GM13976 (cell line): ENCODE measurements around the gene RAB11FIP5.

ENCODE experiments used
- DNase-seq: peaks from one replicate; pipeline ENCODE4 v3.0.0; 2012; ENCODE audit warnings: low spot score
- in situ Hi-C: fragments of 300-500 bp; cut with MboI; formaldehyde crosslinking; loops from one replicate; pipeline ENCODE4 v1.12.0; 2022; ENCODE audit warnings: low sequenced_read_pairs, mixed read lengths, inconsistent platforms; ENCODE audit not compliant: unreplicated experiment
- TF ChIP-seq, protein P1 (sequence below): IDR thresholded peaks from 2 replicates; pipeline ENCODE4 v1.5.1; 2012; ENCODE audit warnings: borderline replicate concordance, mild to moderate bottlenecking; ENCODE audit not compliant: insufficient read depth; ENCODE audit errors: extremely low read depth, missing control alignments, control extremely low read depth

Gene RAB11FIP5

DNA sequence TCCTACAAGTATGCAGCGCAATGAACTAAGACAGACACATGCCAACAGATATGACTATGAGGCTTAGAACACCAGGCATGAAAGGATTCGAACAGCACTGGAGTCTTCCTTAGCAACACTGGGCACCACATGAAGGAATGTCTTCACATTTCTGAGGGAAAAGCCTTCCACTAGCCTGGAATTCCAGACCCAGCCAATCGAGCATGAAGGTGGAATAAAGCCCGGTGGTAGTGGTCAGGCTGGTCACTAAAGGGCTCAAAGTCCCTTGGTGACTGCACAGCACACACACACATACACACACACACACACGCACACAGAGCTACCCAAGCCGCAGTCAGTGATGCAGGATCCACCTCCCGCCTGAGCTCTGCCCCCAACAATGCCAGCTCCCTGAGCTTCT, 21.6 kb downstream of the RAB11FIP5 start:
- in situ Hi-C loops, result no loop called here
- no peak for DNase-seq
- TF ChIP-seq, protein P1, sequence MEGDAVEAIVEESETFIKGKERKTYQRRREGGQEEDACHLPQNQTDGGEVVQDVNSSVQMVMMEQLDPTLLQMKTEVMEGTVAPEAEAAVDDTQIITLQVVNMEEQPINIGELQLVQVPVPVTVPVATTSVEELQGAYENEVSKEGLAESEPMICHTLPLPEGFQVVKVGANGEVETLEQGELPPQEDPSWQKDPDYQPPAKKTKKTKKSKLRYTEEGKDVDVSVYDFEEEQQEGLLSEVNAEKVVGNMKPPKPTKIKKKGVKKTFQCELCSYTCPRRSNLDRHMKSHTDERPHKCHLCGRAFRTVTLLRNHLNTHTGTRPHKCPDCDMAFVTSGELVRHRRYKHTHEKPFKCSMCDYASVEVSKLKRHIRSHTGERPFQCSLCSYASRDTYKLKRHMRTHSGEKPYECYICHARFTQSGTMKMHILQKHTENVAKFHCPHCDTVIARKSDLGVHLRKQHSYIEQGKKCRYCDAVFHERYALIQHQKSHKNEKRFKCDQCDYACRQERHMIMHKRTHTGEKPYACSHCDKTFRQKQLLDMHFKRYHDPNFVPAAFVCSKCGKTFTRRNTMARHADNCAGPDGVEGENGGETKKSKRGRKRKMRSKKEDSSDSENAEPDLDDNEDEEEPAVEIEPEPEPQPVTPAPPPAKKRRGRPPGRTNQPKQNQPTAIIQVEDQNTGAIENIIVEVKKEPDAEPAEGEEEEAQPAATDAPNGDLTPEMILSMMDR, result no peak

DNA sequence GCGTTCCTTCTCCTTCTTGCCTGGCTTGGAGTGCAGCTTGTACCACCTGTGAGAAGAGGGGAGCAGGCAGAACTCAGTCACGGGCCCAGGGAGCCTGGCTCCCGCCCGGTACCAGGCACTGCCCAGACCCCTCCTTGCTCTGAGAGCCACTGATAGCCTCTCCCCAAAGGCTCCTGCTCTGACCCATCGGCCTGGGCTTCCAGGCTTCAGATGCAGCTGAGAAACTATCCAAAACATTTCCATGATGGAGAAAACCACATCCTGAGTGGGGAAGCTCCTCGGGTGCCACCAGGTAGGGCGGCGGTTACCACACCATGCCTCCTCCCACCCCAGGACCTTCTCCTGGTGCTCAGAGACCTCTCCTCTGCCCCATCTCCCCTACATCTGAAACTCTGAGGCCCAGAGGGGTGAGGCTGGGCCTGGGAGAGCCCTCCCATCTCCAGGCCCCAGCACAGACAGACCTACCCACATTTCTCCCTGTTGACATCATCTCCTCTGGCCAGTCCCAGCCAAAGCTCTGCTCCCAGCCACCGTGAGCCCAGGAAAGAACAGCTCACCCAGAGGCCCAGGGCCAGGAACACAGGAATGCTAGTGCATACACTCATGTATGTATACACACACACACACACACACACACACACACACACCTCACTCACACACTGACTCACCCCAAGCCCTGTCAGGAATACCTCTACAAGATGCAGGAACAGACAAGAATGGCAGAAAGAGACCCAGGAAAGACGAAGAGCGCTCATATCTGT, 23.3 kb downstream of the RAB11FIP5 start:
- TF ChIP-seq, protein P1, result no peak
- in situ Hi-C loops, result loop anchor here (10.0 kb wide), 1 partner anchor 75 kb away; no protein-coding TSS in a partner anchor
- no peak for DNase-seq

DNA sequence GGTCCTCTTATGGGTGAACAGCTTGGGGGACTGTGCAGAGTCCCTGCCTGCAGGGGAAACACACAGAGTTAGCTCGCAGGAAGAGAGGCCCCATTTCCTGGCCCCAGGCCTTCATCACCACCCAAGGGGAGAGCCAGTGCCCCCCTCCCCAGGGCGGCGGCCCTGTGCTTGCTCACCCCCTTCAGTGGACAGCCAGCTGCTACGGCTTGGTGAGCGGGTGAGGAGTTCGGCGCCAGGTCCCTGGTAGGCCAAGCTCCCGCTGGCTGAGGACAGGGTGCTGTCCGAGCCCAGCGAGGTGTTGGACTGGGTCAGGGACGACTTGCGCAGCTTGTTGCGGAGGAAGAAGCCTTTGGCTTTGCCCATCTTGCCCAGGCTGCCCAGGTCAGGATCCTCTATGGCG, 24.0 kb downstream of the RAB11FIP5 start:
- DNase-seq, result no peak
- in situ Hi-C loops, result loop anchor here (10.0 kb wide), 1 partner anchor 76 kb away; no protein-coding TSS in a partner anchor
- TF ChIP-seq, protein P1, result no peak

DNA sequence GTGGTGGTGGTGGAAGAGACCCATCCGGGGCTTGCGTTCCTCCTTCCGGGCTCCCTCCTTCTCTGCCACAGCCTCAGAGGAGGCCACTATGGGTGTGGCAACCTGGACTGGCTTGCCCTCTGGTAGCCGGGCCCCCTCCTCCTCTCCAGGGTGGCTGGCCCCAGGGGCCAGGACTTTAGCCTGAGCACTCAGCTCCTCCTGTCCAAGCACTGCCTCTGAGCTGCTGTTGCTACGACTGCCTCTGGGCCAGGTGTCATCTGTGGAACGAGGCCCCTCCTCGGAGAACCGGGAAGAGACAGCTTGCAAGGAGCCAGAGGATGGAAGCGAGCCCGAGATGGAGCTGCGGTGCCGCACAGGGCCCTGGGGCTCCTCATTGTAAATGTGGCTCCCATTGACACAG, 24.5 kb downstream of the RAB11FIP5 start:
- TF ChIP-seq, protein P1, result no peak
- no peak for DNase-seq
- in situ Hi-C loops, result loop anchor here (10.0 kb wide), 1 partner anchor 77 kb away; no protein-coding TSS in a partner anchor

DNA sequence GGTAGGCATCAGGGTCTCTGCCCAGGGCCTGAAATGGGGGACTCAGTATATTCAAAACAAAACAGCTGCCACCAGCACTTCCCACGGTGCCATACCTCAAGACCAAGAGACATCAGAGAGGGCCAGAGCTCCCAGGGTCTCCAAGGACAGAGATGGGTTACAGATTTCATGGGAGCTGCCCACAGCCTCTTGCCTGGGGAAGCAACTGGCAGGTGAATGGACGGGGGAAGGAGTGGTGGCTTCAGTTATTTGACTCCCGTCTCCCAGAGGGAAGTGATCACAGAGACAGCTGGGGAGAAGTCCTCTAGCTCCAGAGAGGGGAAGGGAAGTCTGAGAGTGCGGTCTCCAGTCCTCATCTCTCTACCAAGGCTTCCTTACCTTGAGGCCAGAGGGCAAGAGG, 25.4 kb downstream of the RAB11FIP5 start:
- in situ Hi-C loops, result loop anchor here (10.0 kb wide), 1 partner anchor 77 kb away; no protein-coding TSS in a partner anchor
- DNase-seq, result no peak
- TF ChIP-seq, protein P1, result no peak

DNA sequence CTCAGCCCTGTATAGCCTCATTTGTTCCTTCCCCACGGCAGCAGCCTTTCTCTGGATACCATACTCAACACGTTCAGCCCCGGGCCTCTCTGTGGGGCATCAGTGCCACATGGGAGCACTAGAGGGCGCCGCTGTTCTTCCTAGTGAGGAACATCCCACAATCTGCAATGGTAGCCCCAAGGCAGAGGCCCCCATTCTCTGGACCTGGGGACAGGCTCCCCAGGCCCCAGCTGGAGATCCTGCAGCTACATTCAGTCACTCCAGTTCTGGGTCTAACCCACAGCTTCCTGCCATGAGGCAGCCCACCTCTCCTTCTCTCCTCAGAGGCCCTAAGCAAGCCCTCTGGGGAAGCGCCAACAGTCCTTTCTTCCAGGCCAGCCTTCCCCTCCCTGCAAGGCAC, 27.1 kb downstream of the RAB11FIP5 start:
- TF ChIP-seq, protein P1, result peak; percentile 82
- in situ Hi-C loops, result loop anchor here (10.0 kb wide), 1 partner anchor 79 kb away; no protein-coding TSS in a partner anchor
- peak; percentile 88 for DNase-seq

DNA sequence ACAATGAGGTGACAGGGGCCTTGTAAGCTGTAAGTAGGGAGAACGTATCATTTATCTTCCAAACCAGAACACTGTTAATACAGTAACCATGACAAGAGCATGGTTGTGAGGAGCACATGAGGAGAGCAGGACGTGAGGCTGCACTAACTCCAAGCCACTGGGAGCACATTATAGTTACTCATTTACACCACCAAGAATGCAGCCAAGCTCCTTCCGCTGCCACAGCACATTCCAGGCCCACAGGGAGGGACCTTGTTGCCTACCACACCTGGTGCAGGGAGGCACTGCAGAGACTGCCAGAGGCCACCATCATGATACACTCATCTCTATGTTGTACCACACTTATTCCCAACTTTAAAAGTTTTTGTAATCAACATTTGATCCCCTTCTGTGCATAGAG, 27.8 kb downstream of the RAB11FIP5 start:
- in situ Hi-C loops, result loop anchor here (10.0 kb wide), 1 partner anchor 80 kb away; no protein-coding TSS in a partner anchor

More for the DNA sequence above, 27.8 kb downstream of the RAB11FIP5 start:
- no peak for DNase-seq
- TF ChIP-seq, protein P1, result no peak
